ENCODE data around the gene RANBP10.

DNA sequence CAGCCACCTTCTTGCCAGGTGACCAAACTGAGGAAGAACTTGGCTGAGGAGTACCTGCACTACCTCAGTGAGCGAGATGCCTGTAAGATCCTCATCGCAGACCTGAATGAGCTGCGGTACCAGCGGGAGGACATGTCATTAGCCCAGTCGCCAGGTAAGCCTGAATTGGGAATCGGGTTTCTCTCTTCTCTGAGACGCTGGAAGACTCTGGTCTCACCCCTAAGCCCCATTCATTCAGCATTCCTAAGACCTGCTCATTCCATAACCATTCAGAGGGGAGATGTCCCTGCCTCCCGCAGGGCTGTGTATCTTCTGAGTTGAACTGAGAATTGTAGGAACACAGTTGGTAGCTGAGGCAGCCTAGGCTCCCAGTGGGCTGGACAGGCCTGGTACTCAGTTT, 18.8 kb upstream of the RANBP10 start:
- TF ChIP-seq, protein P1, sequence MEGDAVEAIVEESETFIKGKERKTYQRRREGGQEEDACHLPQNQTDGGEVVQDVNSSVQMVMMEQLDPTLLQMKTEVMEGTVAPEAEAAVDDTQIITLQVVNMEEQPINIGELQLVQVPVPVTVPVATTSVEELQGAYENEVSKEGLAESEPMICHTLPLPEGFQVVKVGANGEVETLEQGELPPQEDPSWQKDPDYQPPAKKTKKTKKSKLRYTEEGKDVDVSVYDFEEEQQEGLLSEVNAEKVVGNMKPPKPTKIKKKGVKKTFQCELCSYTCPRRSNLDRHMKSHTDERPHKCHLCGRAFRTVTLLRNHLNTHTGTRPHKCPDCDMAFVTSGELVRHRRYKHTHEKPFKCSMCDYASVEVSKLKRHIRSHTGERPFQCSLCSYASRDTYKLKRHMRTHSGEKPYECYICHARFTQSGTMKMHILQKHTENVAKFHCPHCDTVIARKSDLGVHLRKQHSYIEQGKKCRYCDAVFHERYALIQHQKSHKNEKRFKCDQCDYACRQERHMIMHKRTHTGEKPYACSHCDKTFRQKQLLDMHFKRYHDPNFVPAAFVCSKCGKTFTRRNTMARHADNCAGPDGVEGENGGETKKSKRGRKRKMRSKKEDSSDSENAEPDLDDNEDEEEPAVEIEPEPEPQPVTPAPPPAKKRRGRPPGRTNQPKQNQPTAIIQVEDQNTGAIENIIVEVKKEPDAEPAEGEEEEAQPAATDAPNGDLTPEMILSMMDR (conservative IDR thresholded peaks at IDR 0.05): no peak
- no peak for TF ChIP-seq ZFX (IDR thresholded peaks at IDR 0.05)
